SK-N-SH treated with all-trans-retinoic acid at 6 μM for 48 hours (cell line): Measurements from ENCODE around the gene FRMD8.

Experiments used
- ATAC-seq: fragments of 200-7000 bp; cut with Tn5 transposase; 3 replicates; pipeline ENCODE4 v1.9.1; 2020; ENCODE audit warnings: mild to moderate bottlenecking, moderate library complexity
- CREB5 ChIP-seq: fragments of 250-450 bp; sonication (Bioruptor Pico); IDR thresholded peaks from 2 replicates; pipeline ENCODE4 v1.5.1; 2020; ENCODE audit warnings: low read depth, mild to moderate bottlenecking, moderate library complexity
- CSDC2 ChIP-seq: fragments of 250-450 bp; sonication (Bioruptor Pico); IDR thresholded peaks from 2 replicates; pipeline ENCODE4 v1.5.0; 2020; ENCODE audit warnings: mild to moderate bottlenecking, moderate library complexity
- CSRNP3 ChIP-seq: fragments of 250-450 bp; sonication (Bioruptor Pico); IDR thresholded peaks from 2 replicates; pipeline ENCODE4 v1.5.1; 2021; ENCODE audit warnings: mild to moderate bottlenecking, moderate library complexity
- ESRRG ChIP-seq: fragments of 250-450 bp; sonication (Bioruptor Pico); IDR thresholded peaks from 2 replicates; pipeline ENCODE4 v1.6.1; 2021; ENCODE audit warnings: mild to moderate bottlenecking
- GLIS3 ChIP-seq: fragments of 250-450 bp; sonication (Bioruptor Pico); IDR thresholded peaks from 2 replicates; pipeline ENCODE4 v1.5.0; 2020; ENCODE audit warnings: mild to moderate bottlenecking, moderate library complexity
- ISL1 ChIP-seq: fragments of 250-450 bp; sonication (Bioruptor Pico); IDR thresholded peaks from 2 replicates; pipeline ENCODE4 v2.1.2; 2022; ENCODE audit warnings: mild to moderate bottlenecking, moderate library complexity
- OSR1 ChIP-seq: fragments of 250-450 bp; sonication (Bioruptor Pico); IDR thresholded peaks from 2 replicates; pipeline ENCODE4 v1.8.0; 2022; ENCODE audit warnings: moderate library complexity, mild to moderate bottlenecking, inconsistent platforms
- PATZ1 ChIP-seq: fragments of 250-450 bp; sonication (Bioruptor Pico); IDR thresholded peaks from 2 replicates; pipeline ENCODE4 v1.8.0; 2020; ENCODE audit warnings: mild to moderate bottlenecking, moderate library complexity, borderline replicate concordance
- POU6F1 ChIP-seq: fragments of 250-450 bp; sonication (Bioruptor Pico); IDR thresholded peaks from 2 replicates; pipeline ENCODE4 v1.8.0; 2021; ENCODE audit warnings: low read depth, mild to moderate bottlenecking, moderate library complexity, borderline replicate concordance
- RARB ChIP-seq: fragments of 250-450 bp; sonication (Bioruptor Pico); IDR thresholded peaks from 2 replicates; pipeline ENCODE4 v1.8.0; 2021; ENCODE audit warnings: mild to moderate bottlenecking, moderate library complexity
- SNAI2 ChIP-seq: fragments of 250-450 bp; sonication (Bioruptor Pico); IDR thresholded peaks from 2 replicates; pipeline ENCODE4 v1.5.0; 2020; ENCODE audit warnings: mild to moderate bottlenecking, moderate library complexity
- TCF4 ChIP-seq: fragments of 250-450 bp; sonication (Bioruptor Pico); IDR thresholded peaks from 2 replicates; pipeline ENCODE4 v1.8.0; 2021; ENCODE audit warnings: mild to moderate bottlenecking, moderate library complexity, borderline replicate concordance
- TOX ChIP-seq: fragments of 250-450 bp; sonication (Bioruptor Pico); IDR thresholded peaks from 2 replicates; pipeline ENCODE4 v1.8.0; 2021; ENCODE audit warnings: mild to moderate bottlenecking, moderate library complexity, borderline replicate concordance
- ZC3H10 ChIP-seq: fragments of 250-450 bp; sonication (Bioruptor Pico); IDR thresholded peaks from 2 replicates; pipeline ENCODE4 v1.5.1; 2021; ENCODE audit warnings: mild to moderate bottlenecking, moderate library complexity
- ZFP30 ChIP-seq: fragments of 450-650 bp; formaldehyde crosslinking; IDR thresholded peaks from 2 replicates; pipeline ENCODE4 v1.5.0; 2022; ENCODE audit warnings: mild to moderate bottlenecking, moderate library complexity
- ZNF565 ChIP-seq: fragments of 450-650 bp; formaldehyde crosslinking; conservative IDR thresholded peaks from 2 replicates; pipeline ENCODE4 v1.5.0; 2020; ENCODE audit warnings: low read depth, mild to moderate bottlenecking, moderate library complexity
- ZNF70 ChIP-seq: fragments of 450-650 bp; formaldehyde crosslinking; IDR thresholded peaks from 2 replicates; pipeline ENCODE4 v1.5.0; 2020; ENCODE audit warnings: mild to moderate bottlenecking, moderate library complexity
- ZNF8 ChIP-seq: fragments of 450-650 bp; formaldehyde crosslinking; IDR thresholded peaks from 2 replicates; pipeline ENCODE4 v1.5.0; 2020; ENCODE audit warnings: mild to moderate bottlenecking, moderate library complexity

The FRMD8 gene

GRCh38 chr11:65442842-65443331 lies 56.5 kb downstream of the FRMD8 start:
- ATAC-seq = no peak
- TF ChIP-seq CREB5 (no peak), ISL1 (CRISPR knock-in tag) (no peak), TOX (CRISPR knock-in tag) (peak; percentile 24; the same call in 1 of the 2 replicates)

- ATAC-seq = peak; percentile 0; the same call in 1 of the 3 replicates
- TF ChIP-seq PATZ1 = peak; percentile 78
- TF ChIP-seq ZNF8 (CRISPR knock-in tag) = peak; percentile 34; the same call in 1 of the 2 replicates
- 0 out of 2 replicates have a peak, but pooled peaks have one; percentile 16 for TF ChIP-seq ESRRG (CRISPR knock-in tag)
- no peak; the same call in 1 of the 2 replicates for TF ChIP-seq ZFP30 (CRISPR knock-in tag)
- TF ChIP-seq OSR1 (CRISPR knock-in tag) = no peak
- TF ChIP-seq ZNF565 (CRISPR knock-in tag) = 0 out of 2 replicates have a peak, but pooled peaks have one; percentile 33
- no peak for TF ChIP-seq ZNF70 (CRISPR knock-in tag)
- 0 out of 2 replicates have a peak, but pooled peaks have one; percentile 36 for TF ChIP-seq TCF4
- peak; percentile 95 for TF ChIP-seq RARB (CRISPR knock-in tag)
- TF ChIP-seq CREB5 = peak; percentile 54
- no peak for TF ChIP-seq SNAI2 (CRISPR knock-in tag)
- peak; percentile 73 for TF ChIP-seq ZC3H10 (CRISPR knock-in tag)
- no peak for TF ChIP-seq CSRNP3 (CRISPR knock-in tag)
- TF ChIP-seq, all 23 proteins: peak for 8
Observed at GRCh38 chr11:65444314-65445051, 58.0 kb downstream of the FRMD8 start.

- TF ChIP-seq TOX (CRISPR knock-in tag) (peak; percentile 38; the same call in 1 of the 2 replicates), CSDC2 (no peak), RARB (CRISPR knock-in tag) (0 out of 2 replicates have a peak, but pooled peaks have one; percentile 22), ZNF565 (CRISPR knock-in tag) (no peak), ZC3H10 (CRISPR knock-in tag) (peak; percentile 80), OSR1 (CRISPR knock-in tag) (no peak), CSRNP3 (CRISPR knock-in tag) (peak; percentile 39; the same call in 1 of the 2 replicates), ISL1 (CRISPR knock-in tag) (no peak), ZNF70 (CRISPR knock-in tag) (0 out of 2 replicates have a peak, but pooled peaks have one; percentile 20)
- no peak for ATAC-seq
Observed at GRCh38 chr11:65445101-65445603, 58.7 kb downstream of the FRMD8 start.

- ATAC-seq = peak; percentile 1
- no peak for TF ChIP-seq ZNF565 (CRISPR knock-in tag)
- TF ChIP-seq CREB5 = peak; percentile 44; the same call in 1 of the 2 replicates
- TF ChIP-seq POU6F1 (CRISPR knock-in tag) = no peak
- no peak; the same call in 1 of the 2 replicates for TF ChIP-seq TOX (CRISPR knock-in tag)
- TF ChIP-seq CSDC2 = no peak
- peak; percentile 27; the same call in 1 of the 2 replicates for TF ChIP-seq GLIS3 (CRISPR knock-in tag)
- peak; percentile 35; the same call in 1 of the 2 replicates for TF ChIP-seq PATZ1
- no peak for TF ChIP-seq ZC3H10 (CRISPR knock-in tag)
Observed at GRCh38 chr11:65445604-65446445, 59.4 kb downstream of the FRMD8 start.
